ENCODE measurements around the gene ACSM6. TPM values are rescaled to one million over a fixed set of nuclear protein-coding genes. Genes with fewer than 3 reads are reported as not detected.

Gene ACSM6
- polyA plus RNA-seq, 1 donor (not counting 4 experiments of a cell fraction or from before 2014, with no cell fraction given): not detected

DNA sequence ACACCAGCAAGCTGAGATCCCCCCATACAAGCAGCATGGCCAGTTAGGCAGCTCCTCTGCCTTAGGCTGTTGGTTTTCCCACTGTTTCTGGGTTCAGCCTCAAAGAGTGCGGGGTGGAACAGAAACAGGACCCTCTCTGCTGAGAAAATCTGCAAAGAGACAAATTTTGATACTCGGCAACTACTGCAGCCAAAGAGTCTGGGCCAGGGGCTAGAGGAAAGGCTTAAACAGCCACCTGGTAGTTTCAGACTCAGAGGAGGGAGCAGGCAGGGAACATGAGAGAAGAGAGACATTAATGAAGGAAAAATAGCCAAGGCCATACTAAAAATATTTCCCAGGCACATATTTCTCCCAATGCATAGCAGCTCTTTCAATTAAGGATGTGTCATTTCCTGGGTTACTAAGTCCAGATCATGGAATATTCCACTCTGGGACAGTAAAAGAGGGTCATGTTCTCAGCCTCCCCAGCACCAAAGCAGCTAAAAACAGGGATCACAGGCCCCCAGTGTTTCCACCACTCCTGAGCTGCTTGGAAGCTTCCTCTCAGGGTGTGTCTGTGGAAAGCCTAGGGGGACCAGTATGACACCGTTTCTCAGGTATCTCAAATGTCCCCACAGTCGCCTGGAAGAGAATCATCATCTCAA is 67.0 kb downstream of the ACSM6 start:
- H3K9ac ChIP-seq (ENCODE audit: control insufficient read depth, extremely low read depth, insufficient read depth, low read length): peak overlapping the region; percentile 83
- peak overlapping the region; percentile 98 for H3K27ac ChIP-seq (ENCODE audit: control insufficient read depth, insufficient read depth, low read length)
- H3K4me2 ChIP-seq (ENCODE audit: control insufficient read depth, extremely low read depth, insufficient read depth, low read depth, low read length): peak overlapping the region; percentile 88
- no peak for DNase-seq (ENCODE audit: low read depth, low spot score)
- no peak for TF ChIP-seq EZH2 (IDR thresholded peaks at IDR 0.05; ENCODE audit: low read length)
- TF ChIP-seq CTCF (optimal IDR thresholded peaks at IDR 0.05 in 1 of 3, IDR thresholded peaks at IDR 0.05 in 1 of 3, conservative IDR thresholded peaks at IDR 0.05 in 1 of 3; ENCODE audit: extremely low read depth in 1 of 3, insufficient read depth in 2 of 3, low read length in 3 of 3): no peak
- H3K4me1 ChIP-seq (ENCODE audit: control insufficient read depth, extremely low read depth, insufficient read depth, low read length): peaks cover 53% of the 10 kb centered on the region
- no peaks in the 10 kb centered on the region for H3K27me3 ChIP-seq (ENCODE audit: control insufficient read depth, extremely low read depth, insufficient read depth, low read length)
- H3K36me3 ChIP-seq (ENCODE audit: control insufficient read depth in 2 of 2, extremely low read depth in 1 of 2, insufficient read depth in 2 of 2, low read length in 2 of 2): peaks cover 32% of the 10 kb centered on the region in 2 experiments
- dilution Hi-C loops (cut with MboI; ENCODE audit: extremely low pct_ligation_motif_present, low sequenced_read_pairs): no loop called here
- H3K9me3 ChIP-seq (ENCODE audit: control insufficient read depth, low read depth, low read length): no peaks in the 10 kb centered on the region
- H4K20me1 ChIP-seq (ENCODE audit: control insufficient read depth, extremely low read depth, insufficient read depth, low read length): no peaks in the 10 kb centered on the region
- FAIRE-seq: peak; percentile 96
- H3K9me1 ChIP-seq (ENCODE audit: control insufficient read depth, extremely low read depth, insufficient read depth, low read length): no peaks in the 10 kb centered on the region
- H3K79me2 ChIP-seq (ENCODE audit: control insufficient read depth, insufficient read depth, low read length): peaks cover 54% of the 10 kb centered on the region
- no peak overlapping the region for H2AFZ ChIP-seq (ENCODE audit: control insufficient read depth, low read length)
- H3K4me3 ChIP-seq (ENCODE audit: control insufficient read depth in 2 of 3, extremely low read depth in 1 of 3, insufficient read depth in 2 of 3, low read depth in 1 of 3, low read length in 3 of 3): peak overlapping the region in 2 of 3 experiments; percentile 53 to 61

- H3K4me3 ChIP-seq (ENCODE audit: control insufficient read depth in 2 of 3, extremely low read depth in 1 of 3, insufficient read depth in 2 of 3, low read depth in 1 of 3, low read length in 3 of 3): no peak overlapping the region
- DNase-seq (ENCODE audit: low read depth, low spot score) (no peak), FAIRE-seq (no peak)
- no peaks in the 10 kb centered on the region for H3K27me3 ChIP-seq (ENCODE audit: control insufficient read depth, extremely low read depth, insufficient read depth, low read length)
- no peaks in the 10 kb centered on the region for H4K20me1 ChIP-seq (ENCODE audit: control insufficient read depth, extremely low read depth, insufficient read depth, low read length)
- H2AFZ ChIP-seq (ENCODE audit: control insufficient read depth, low read length): no peak overlapping the region
- no peaks in the 10 kb centered on the region for H3K9me3 ChIP-seq (ENCODE audit: control insufficient read depth, low read depth, low read length)
- no peaks in the 10 kb centered on the region for H3K9me1 ChIP-seq (ENCODE audit: control insufficient read depth, extremely low read depth, insufficient read depth, low read length)
- H3K4me1 ChIP-seq (ENCODE audit: control insufficient read depth, extremely low read depth, insufficient read depth, low read length): peaks cover 59% of the 10 kb centered on the region
- peaks cover 49% of the 10 kb centered on the region for H3K79me2 ChIP-seq (ENCODE audit: control insufficient read depth, insufficient read depth, low read length)
- TF ChIP-seq CTCF (optimal IDR thresholded peaks at IDR 0.05 in 1 of 3, IDR thresholded peaks at IDR 0.05 in 1 of 3, conservative IDR thresholded peaks at IDR 0.05 in 1 of 3; ENCODE audit: extremely low read depth in 1 of 3, insufficient read depth in 2 of 3, low read length in 3 of 3): no peak
- no peak for TF ChIP-seq EZH2 (IDR thresholded peaks at IDR 0.05; ENCODE audit: low read length)
- H3K27ac ChIP-seq (ENCODE audit: control insufficient read depth, insufficient read depth, low read length): peak overlapping the region; percentile 98
- no peak overlapping the region for H3K4me2 ChIP-seq (ENCODE audit: control insufficient read depth, extremely low read depth, insufficient read depth, low read depth, low read length)
- H3K36me3 ChIP-seq (ENCODE audit: control insufficient read depth in 2 of 2, extremely low read depth in 1 of 2, insufficient read depth in 2 of 2, low read length in 2 of 2): peaks cover 32 to 34% of the 10 kb centered on the region in 2 experiments
- dilution Hi-C loops (cut with MboI; ENCODE audit: extremely low pct_ligation_motif_present, low sequenced_read_pairs): no loop called here
- H3K9ac ChIP-seq (ENCODE audit: control insufficient read depth, extremely low read depth, insufficient read depth, low read length): no peak overlapping the region
Measured at GRCh38 chr10:95261926-95262325, 67.9 kb downstream of the ACSM6 start.
